Measurements from ENCODE around the gene CTNNB1. TPM values are rescaled to one million over a fixed set of nuclear protein-coding genes. Genes with fewer than 3 reads are reported as not detected.

The CTNNB1 gene
- total and polyA plus RNA-seq, 2 of the 13 experiments (the other 11 are each of a cell fraction or from before 2014, with no cell fraction given), result 398 to 489 TPM

GRCh38 chr3:41198950-41199865, at the start of gene CTNNB1 (continued):
- TF ChIP-seq TBX2 (CRISPR knock-in tag; IDR thresholded peaks at IDR 0.05; ENCODE audit: borderline replicate concordance) (peak; percentile 92), NR1H2 (CRISPR knock-in tag; IDR thresholded peaks at IDR 0.05; ENCODE audit: borderline replicate concordance, low read depth) (no peak), EED (CRISPR knock-in tag; IDR thresholded peaks at IDR 0.05) (peak; percentile 94; the same call in 1 of the 2 replicates), HDAC6 (IDR thresholded peaks at IDR 0.05; ENCODE audit: low read depth, low read length) (no peak), SP1 (IDR thresholded peaks at IDR 0.05) (no peak), SP1 (CRISPR knock-in tag; IDR thresholded peaks at IDR 0.05) (peak; percentile 99), ZNF773 (CRISPR knock-in tag; IDR thresholded peaks at IDR 0.05; ENCODE audit: borderline replicate concordance) (0 out of 2 replicates have a peak, but pooled peaks have one; percentile 73), NFE2L1 (CRISPR knock-in tag; IDR thresholded peaks at IDR 0.05; ENCODE audit: borderline replicate concordance) (no peak), KDM2A (CRISPR knock-in tag; IDR thresholded peaks at IDR 0.05; ENCODE audit: borderline replicate concordance, low read depth) (peak; percentile 99), ZNF747 (CRISPR knock-in tag; IDR thresholded peaks at IDR 0.05; ENCODE audit: borderline replicate concordance) (peak; percentile 94)
- TF ChIP-seq, protein P1, sequence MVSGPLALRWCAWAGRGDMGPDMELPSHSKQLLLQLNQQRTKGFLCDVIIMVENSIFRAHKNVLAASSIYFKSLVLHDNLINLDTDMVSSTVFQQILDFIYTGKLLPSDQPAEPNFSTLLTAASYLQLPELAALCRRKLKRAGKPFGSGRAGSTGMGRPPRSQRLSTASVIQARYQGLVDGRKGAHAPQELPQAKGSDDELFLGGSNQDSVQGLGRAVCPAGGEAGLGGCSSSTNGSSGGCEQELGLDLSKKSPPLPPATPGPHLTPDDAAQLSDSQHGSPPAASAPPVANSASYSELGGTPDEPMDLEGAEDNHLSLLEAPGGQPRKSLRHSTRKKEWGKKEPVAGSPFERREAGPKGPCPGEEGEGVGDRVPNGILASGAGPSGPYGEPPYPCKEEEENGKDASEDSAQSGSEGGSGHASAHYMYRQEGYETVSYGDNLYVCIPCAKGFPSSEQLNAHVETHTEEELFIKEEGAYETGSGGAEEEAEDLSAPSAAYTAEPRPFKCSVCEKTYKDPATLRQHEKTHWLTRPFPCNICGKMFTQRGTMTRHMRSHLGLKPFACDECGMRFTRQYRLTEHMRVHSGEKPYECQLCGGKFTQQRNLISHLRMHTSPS (CRISPR knock-in tag; IDR thresholded peaks at IDR 0.05; ENCODE audit: low read depth), result peak; percentile 76; the same call in 1 of the 2 replicates
- TF ChIP-seq, protein P2, sequence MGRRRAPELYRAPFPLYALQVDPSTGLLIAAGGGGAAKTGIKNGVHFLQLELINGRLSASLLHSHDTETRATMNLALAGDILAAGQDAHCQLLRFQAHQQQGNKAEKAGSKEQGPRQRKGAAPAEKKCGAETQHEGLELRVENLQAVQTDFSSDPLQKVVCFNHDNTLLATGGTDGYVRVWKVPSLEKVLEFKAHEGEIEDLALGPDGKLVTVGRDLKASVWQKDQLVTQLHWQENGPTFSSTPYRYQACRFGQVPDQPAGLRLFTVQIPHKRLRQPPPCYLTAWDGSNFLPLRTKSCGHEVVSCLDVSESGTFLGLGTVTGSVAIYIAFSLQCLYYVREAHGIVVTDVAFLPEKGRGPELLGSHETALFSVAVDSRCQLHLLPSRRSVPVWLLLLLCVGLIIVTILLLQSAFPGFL (CRISPR knock-in tag; IDR thresholded peaks at IDR 0.05), result no peak
- TF ChIP-seq, protein P3, sequence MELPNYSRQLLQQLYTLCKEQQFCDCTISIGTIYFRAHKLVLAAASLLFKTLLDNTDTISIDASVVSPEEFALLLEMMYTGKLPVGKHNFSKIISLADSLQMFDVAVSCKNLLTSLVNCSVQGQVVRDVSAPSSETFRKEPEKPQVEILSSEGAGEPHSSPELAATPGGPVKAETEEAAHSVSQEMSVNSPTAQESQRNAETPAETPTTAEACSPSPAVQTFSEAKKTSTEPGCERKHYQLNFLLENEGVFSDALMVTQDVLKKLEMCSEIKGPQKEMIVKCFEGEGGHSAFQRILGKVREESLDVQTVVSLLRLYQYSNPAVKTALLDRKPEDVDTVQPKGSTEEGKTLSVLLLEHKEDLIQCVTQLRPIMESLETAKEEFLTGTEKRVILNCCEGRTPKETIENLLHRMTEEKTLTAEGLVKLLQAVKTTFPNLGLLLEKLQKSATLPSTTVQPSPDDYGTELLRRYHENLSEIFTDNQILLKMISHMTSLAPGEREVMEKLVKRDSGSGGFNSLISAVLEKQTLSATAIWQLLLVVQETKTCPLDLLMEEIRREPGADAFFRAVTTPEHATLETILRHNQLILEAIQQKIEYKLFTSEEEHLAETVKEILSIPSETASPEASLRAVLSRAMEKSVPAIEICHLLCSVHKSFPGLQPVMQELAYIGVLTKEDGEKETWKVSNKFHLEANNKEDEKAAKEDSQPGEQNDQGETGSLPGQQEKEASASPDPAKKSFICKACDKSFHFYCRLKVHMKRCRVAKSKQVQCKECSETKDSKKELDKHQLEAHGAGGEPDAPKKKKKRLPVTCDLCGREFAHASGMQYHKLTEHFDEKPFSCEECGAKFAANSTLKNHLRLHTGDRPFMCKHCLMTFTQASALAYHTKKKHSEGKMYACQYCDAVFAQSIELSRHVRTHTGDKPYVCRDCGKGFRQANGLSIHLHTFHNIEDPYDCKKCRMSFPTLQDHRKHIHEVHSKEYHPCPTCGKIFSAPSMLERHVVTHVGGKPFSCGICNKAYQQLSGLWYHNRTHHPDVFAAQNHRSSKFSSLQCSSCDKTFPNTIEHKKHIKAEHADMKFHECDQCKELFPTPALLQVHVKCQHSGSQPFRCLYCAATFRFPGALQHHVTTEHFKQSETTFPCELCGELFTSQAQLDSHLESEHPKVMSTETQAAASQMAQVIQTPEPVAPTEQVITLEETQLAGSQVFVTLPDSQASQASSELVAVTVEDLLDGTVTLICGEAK (IDR thresholded peaks at IDR 0.05), result no peak
- TF ChIP-seq, protein P3 (CRISPR knock-in tag; IDR thresholded peaks at IDR 0.05), result peak; percentile 90; the same call in 1 of the 2 replicates
- TF ChIP-seq, protein P4, sequence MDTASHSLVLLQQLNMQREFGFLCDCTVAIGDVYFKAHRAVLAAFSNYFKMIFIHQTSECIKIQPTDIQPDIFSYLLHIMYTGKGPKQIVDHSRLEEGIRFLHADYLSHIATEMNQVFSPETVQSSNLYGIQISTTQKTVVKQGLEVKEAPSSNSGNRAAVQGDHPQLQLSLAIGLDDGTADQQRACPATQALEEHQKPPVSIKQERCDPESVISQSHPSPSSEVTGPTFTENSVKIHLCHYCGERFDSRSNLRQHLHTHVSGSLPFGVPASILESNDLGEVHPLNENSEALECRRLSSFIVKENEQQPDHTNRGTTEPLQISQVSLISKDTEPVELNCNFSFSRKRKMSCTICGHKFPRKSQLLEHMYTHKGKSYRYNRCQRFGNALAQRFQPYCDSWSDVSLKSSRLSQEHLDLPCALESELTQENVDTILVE (CRISPR knock-in tag; IDR thresholded peaks at IDR 0.05), result peak; percentile 96

Measured in HepG2 (cell line).